NB4 (cell line): Measurements from ENCODE around the gene MYORG.

Source experiments
- CTCF ChIP-seq: IDR thresholded peaks from one replicate; pipeline ENCODE4 v1.5.1; 2012; ENCODE audit warnings: low read depth, low read length
- MYC ChIP-seq: IDR thresholded peaks from 2 replicates; pipeline ENCODE4 v1.6.1; 2011; ENCODE audit warnings: low read depth, low read length
- POLR2A ChIP-seq: IDR thresholded peaks from 2 replicates; pipeline ENCODE4 v1.6.1; 2011; ENCODE audit warnings: mild to moderate bottlenecking; ENCODE audit not compliant: insufficient read length; ENCODE audit errors: extremely low read depth

DNA sequence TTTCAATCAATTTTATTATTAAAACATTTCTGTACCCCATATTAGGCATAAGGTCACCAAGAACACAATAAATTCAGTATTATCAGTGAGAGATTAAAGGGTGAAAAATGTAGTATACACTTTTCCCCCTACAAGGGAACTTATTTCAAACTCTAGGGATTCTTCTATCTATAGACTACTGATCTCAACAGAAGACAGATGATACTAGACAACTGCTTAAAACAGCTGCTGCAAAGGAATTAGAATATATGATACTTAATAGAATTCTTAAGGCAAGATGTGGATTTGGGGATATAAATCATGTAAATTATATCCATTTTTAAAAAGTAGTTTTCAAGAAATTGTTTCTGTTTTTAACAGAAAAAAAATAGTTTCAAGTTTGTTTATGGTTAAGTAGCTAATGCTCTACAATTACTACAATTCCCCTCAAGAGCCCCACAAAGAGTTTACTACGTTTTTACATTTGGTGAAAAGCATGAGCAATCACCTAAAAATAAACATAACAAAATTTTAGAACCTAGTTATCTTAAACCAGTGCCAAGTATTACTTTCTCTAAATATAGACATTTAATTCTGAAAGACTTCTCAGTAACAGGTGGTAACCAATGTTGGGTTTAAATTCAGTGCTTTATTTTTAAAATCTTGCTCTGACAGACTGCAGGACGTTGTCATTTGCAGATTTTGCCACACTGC lies 53.7 kb downstream of the MYORG start:
- TF ChIP-seq POLR2A (no peak), CTCF (no peak), MYC (no peak)
